AG04449 (cell line): Measurements from ENCODE around the gene U2SURP.

Experiments used
- CTCF ChIA-PET: fragments of 350-600 bp; formaldehyde crosslinking; extraction: SDS; loops from one replicate; lab custom pipeline; 2021; ENCODE audit warnings: antibody characterized with exemption; lab: Yijun Ruan, JAX
- POLR2A ChIA-PET: fragments of 400-600, 350-600 bp; formaldehyde crosslinking; extraction: SDS; loops from one replicate; lab custom pipeline; 2020; ENCODE audit warnings: antibody characterized with exemption, inconsistent platforms; lab: Yijun Ruan, JAX
- DNase-seq: peaks from one replicate; pipeline ENCODE4 v3.0.0-alpha.2; 2010; ENCODE audit warnings: low read depth, low spot score
- H3K4me3 ChIP-seq: 2 replicates; pipeline ENCODE4 v1.5.1; 2011; ENCODE audit warnings: low read depth, mild to moderate bottlenecking, control low read depth, low read length
- CTCF ChIP-seq: IDR thresholded peaks from one replicate; pipeline ENCODE4 v1.5.1; 2011; ENCODE audit warnings: mild to moderate bottlenecking, moderate library complexity, low read length, control low read depth, inconsistent platforms; ENCODE audit not compliant: insufficient read depth; ENCODE audit errors: missing control alignments

Gene U2SURP

DNA sequence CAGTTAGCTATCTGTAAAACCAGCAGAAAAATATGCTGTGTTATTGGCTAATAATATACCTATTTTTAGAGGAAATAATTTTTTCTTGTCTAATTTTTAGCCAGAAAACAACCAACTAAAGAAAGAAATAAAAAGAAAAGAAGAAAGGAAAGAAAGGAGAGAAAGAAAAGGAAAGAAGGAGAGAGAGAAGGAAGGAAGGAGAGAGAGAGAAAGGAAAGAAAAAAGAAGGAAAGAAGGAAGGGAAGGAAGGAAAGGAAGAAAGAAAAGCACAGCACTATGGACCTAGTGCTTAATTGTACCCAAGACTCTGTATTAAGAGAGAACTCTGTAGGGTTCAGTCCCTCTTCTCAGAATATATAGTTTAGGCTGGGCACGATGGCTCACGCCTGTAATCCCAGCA is 34.6 kb upstream of the U2SURP start:
- no peak for TF ChIP-seq CTCF
- no peak for DNase-seq
- CTCF ChIA-PET, result interaction anchor here (1.3 kb wide), 1 partner anchor 21 kb away, joined by 3 read pairs; no protein-coding TSS in a partner anchor
- POLR2A ChIA-PET, result no interaction called here
- H3K4me3 ChIP-seq, result no peak overlapping the region

GRCh38 chr3:142968319-142969025 is 32.9 kb upstream of the U2SURP start:
- no peak for TF ChIP-seq CTCF
- CTCF ChIA-PET, result interaction anchor here (2.9 to 3.1 kb wide), 2 partner anchors 26 to 139 kb away, joined by 12 read pairs; no protein-coding TSS in a partner anchor
- DNase-seq, result no peak
- no peak overlapping the region for H3K4me3 ChIP-seq
- POLR2A ChIA-PET, result no interaction called here

DNA sequence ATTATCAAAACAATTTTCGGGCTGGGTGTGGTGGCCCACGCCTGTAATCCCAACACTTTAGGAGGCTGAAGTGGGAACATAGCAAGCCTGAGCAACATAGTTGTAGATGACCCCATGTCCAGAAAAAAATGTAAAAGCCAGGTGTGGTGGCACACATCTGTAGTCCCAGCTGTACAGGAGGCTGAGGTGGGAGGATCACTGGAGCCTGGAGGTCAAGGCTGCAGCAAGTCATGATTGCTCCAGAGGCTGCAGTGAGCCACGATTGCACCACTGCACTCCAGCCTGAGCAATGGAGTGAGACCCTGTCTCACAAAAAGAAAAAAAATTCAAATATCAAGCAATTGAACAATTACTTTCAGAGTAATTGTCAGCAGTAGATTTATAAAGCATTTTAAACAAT is 29.9 kb upstream of the U2SURP start:
- no peak overlapping the region for H3K4me3 ChIP-seq
- POLR2A ChIA-PET, result no interaction called here
- TF ChIP-seq CTCF, result no peak
- CTCF ChIA-PET, result interaction anchor here (0.8 to 3.8 kb wide), 3 partner anchors 15 to 142 kb away, joined by 3 to 21 read pairs (median 12); no protein-coding TSS in a partner anchor
- DNase-seq, result no peak

- no peak overlapping the region for H3K4me3 ChIP-seq
- DNase-seq, result no peak
- TF ChIP-seq CTCF, result no peak
- ChIA-PET POLR2A (no interaction called here), CTCF (interaction anchor here (0.6 to 3.8 kb wide), 3 partner anchors 12 to 143 kb away, joined by 4 to 21 read pairs (median 7); no protein-coding TSS in a partner anchor)
These were observed 29.1 kb upstream of the U2SURP start for GRCh38 chr3:142972092-142972753.

DNA sequence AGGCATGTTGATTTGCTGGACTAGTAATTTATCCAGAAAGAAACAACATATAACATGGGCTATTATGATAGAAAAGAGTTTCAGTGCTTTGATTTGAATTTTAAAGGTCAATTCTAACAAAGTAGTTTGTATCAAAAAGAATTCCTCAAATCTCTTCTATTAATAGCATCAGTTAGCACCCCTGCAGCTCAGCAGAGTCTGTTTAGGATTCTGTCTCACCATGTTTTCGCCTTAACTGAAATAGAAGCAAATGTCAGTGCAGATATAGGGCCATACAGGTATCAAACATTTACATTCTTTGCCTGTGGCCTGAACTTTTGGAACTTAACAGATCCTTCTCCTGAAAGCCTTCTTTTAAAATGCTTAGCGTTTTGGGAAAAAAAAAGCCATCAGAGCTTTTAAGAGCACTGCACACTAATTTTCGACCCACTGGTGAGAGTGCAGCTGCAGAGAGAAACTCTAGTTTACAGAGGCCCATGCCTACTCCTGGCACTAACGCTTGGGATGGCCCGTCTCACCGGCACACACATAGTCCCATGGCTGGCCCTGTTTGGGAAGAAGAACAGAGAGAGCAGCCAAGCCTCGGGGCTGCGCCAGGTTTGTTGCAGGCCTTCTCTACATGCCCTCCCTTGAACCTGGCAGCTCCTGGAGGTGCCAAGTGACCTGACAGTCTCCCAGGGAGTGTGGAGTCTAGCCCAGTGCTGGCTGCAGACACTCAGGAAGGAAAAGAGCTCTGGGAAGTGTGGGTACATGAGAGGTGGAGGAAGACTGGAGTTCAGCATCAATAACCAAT is 28.0 kb upstream of the U2SURP start:
- ChIA-PET CTCF (interaction anchor here (1.2 to 3.8 kb wide), 3 partner anchors 11 to 386 kb away, joined by 3 to 21 read pairs (median 7); no protein-coding TSS in a partner anchor), POLR2A (no interaction called here)
- DNase-seq, result no peak
- no peak for TF ChIP-seq CTCF
- no peak overlapping the region for H3K4me3 ChIP-seq
